HepG2 (cell line): ENCODE measurements around the gene SMAD6.

Experiments
- JARID2 ChIP-seq: sonication (generic); formaldehyde crosslinking; IDR thresholded peaks from 2 replicates; pipeline ENCODE4 v1.8.1; 2023; ENCODE audit warnings: missing genetic modification reagents, inconsistent platforms; ENCODE audit not compliant: insufficient replicate concordance
- POLR2AphosphoS5 ChIP-seq: IDR thresholded peaks from 2 replicates; pipeline ENCODE4 v1.6.1; 2012; ENCODE audit warnings: low read depth, low read length
- SIX1 ChIP-seq: sonication (generic); formaldehyde crosslinking; IDR thresholded peaks from 2 replicates; pipeline ENCODE4 v1.4.0; 2020; ENCODE audit warnings: missing genetic modification reagents, borderline replicate concordance
- TF ChIP-seq, protein P1 (sequence below): sonication (generic); formaldehyde crosslinking; IDR thresholded peaks from 2 replicates; pipeline ENCODE4 v1.5.0; 2020; ENCODE audit warnings: missing genetic modification reagents
- TF ChIP-seq, protein P2 (sequence below): sonication (generic); formaldehyde crosslinking; IDR thresholded peaks from 2 replicates; pipeline ENCODE4 v1.5.0; 2020; ENCODE audit warnings: mild to moderate bottlenecking, missing genetic modification reagents, moderate library complexity
- TF ChIP-seq, protein P3 (sequence below): sonication (generic); formaldehyde crosslinking; conservative IDR thresholded peaks from 2 replicates; pipeline ENCODE4 v1.8.1; 2023; ENCODE audit warnings: missing genetic modification reagents

DNA sequence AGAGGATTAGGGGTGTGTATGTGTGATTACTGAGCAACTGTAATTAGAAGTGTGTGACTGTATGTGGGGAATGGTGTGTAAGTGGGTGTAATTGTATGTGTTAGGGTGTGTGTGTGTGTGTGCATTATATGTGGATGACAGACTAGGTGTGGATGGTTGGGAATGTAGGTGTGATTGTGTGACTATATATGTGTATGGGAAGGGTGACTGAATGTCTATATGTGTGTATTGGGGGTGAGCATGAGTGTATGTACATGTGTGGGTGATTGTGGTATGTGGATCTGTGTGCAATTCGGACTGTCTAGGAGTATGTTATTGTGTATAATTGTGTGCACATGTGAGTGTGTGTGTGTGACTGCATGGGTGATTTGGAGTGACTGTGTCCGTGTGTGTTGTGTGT lies 43.2 kb upstream of the SMAD6 start:
- no peak for TF ChIP-seq POLR2AphosphoS5
- TF ChIP-seq, protein P1, sequence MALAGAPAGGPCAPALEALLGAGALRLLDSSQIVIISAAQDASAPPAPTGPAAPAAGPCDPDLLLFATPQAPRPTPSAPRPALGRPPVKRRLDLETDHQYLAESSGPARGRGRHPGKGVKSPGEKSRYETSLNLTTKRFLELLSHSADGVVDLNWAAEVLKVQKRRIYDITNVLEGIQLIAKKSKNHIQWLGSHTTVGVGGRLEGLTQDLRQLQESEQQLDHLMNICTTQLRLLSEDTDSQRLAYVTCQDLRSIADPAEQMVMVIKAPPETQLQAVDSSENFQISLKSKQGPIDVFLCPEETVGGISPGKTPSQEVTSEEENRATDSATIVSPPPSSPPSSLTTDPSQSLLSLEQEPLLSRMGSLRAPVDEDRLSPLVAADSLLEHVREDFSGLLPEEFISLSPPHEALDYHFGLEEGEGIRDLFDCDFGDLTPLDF: no peak
- TF ChIP-seq, protein P2, sequence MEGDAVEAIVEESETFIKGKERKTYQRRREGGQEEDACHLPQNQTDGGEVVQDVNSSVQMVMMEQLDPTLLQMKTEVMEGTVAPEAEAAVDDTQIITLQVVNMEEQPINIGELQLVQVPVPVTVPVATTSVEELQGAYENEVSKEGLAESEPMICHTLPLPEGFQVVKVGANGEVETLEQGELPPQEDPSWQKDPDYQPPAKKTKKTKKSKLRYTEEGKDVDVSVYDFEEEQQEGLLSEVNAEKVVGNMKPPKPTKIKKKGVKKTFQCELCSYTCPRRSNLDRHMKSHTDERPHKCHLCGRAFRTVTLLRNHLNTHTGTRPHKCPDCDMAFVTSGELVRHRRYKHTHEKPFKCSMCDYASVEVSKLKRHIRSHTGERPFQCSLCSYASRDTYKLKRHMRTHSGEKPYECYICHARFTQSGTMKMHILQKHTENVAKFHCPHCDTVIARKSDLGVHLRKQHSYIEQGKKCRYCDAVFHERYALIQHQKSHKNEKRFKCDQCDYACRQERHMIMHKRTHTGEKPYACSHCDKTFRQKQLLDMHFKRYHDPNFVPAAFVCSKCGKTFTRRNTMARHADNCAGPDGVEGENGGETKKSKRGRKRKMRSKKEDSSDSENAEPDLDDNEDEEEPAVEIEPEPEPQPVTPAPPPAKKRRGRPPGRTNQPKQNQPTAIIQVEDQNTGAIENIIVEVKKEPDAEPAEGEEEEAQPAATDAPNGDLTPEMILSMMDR (CRISPR knock-in tag): no peak
- no peak for TF ChIP-seq JARID2 (CRISPR knock-in tag)
- TF ChIP-seq SIX1: no peak
- TF ChIP-seq, protein P3, sequence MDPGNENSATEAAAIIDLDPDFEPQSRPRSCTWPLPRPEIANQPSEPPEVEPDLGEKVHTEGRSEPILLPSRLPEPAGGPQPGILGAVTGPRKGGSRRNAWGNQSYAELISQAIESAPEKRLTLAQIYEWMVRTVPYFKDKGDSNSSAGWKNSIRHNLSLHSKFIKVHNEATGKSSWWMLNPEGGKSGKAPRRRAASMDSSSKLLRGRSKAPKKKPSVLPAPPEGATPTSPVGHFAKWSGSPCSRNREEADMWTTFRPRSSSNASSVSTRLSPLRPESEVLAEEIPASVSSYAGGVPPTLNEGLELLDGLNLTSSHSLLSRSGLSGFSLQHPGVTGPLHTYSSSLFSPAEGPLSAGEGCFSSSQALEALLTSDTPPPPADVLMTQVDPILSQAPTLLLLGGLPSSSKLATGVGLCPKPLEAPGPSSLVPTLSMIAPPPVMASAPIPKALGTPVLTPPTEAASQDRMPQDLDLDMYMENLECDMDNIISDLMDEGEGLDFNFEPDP (CRISPR knock-in tag): no peak
